ENCODE results near the gene DCDC2C. TPM values are rescaled to one million over a fixed set of nuclear protein-coding genes. Genes with fewer than 3 reads are reported as not detected.

Gene DCDC2C
- polyA plus RNA-seq, 12 donors, result 0.17 to 7.3 (median 0.34) TPM; not detected in 5

DNA sequence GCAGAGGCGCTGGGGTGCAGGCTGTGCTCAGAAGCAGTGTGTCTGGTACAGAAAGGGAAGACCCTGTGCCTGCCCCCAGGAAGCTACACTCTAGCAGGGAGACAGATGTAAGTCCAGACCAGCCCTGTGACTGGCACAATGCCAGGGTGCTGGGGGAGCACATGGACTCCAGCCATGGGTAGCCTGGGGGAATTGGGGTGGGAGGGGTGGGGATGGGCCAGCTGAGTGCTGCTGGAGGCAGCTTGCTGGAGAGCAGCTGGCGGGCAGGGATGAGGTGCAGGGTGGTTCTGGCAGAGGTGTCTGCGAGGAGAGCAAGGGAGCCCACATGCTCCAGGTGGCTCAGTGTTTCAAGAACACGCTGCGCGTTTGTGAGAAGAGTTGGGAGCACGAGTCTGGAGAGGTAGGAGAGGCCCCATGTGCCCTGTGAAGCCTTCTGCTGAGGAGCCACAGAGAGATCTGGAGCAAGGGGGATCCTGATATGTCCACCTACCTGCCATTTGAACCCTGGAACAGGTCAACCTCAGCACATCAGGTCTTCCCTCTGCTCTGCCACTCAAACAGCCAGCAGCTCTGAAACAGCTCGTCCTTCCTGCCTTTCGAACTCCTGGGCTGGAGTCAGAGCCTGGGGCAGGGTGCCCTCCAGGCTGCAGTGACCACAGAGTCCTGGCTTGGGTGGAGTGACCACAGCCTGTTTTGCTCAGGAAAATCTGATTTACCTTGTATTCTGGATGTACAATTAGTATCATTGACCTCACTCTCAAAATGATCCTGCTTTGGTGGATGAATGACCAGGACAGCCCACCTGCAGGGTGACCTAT is 30.3 kb upstream of the DCDC2C start:
- DNase-seq, result no peak

DNA sequence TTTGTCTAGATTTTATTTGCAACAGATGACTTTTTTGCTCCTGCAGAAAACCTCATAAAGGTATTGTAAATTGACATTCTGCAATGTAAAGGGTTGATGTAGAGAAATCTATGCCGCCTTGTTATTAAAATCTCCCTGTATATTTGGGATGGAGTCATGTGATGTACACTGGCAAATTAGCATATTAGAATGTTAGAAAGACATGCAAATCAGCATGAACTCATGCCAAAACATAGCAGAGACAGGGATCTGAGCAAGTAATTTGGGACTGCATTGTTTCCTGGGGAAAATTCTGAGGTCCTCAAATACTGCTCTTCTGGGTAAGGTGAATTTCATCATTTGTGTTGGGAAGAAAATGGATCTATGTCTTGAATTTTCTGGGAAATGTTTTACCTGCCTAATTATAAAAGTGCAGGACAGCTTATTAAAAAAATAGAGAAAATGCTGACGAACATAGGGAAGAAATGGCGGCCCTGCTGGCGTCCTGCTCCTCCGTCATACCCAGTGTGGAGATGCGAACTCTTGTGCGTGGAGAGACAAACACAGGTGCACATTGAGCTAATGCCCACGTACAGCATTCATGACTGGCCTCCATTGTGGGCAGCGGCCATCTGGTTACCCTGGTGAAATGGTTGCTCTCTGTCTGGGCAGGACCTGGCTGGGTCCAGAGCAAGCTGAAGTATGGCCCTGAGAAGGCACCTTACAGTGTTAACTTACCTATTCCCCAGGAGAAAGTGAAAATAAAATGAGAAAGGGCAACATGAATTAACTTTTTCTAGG is 29.1 kb upstream of the DCDC2C start:
- DNase-seq, result no peak

DNA sequence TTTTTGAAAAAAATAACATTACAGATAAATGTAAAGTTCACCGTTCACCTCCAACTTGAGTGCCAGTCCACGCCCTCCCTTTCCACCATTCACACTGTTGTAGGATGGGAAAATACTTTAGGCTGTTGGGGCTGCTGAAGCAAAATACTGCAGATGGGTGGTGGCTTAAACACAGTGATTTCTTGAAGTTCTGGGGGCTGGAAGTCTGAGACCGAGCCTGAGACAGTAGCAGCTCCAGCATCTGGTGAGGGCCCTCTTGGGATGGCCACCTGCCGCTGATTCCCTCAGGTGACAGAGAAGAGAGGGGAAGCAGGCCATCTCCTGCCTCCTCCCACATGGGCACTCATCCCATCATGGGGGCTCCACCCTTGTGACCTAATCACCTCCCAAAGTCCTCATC is 27.7 kb upstream of the DCDC2C start:
- DNase-seq, result no peak

DNA sequence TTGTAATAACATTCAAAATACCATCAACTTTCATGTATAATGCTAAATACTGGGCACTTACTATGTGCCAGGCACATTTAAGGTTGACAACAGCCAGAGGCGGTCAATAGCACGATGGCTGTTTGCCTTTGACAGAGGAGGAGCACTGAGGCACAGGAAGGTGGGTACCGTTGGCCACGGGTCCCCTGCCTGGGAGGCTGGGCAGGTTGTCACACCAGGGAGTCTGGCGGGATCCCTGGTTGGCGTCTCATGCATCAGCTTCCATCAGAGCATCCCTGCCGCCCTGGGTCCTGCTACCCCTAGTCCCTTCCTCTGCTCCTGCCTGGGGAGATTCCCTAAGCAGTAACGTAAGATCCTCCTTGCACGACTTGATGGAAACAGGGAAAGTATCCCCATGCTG is 25.9 kb upstream of the DCDC2C start:
- DNase-seq, result no peak

DNA sequence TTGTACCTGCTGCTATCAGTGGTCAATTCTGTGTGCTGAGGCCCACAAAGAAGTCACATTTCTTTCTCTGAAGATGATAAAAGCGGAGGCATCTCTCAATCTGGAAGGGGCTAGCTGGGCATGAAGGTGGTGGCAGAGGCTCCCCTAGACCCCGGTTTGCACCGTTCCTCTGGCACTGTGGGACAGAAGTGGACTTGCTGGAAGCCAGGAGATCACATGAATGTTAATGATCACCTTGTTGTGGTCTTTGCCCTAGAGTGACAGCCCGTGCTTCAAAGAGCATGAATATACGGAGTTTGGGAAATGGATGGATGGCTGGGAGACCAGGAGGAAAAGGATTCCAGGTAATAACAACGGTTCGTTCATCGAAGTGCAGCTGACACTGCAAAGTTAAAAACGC is 25.2 kb upstream of the DCDC2C start:
- DNase-seq, result no peak

DNA sequence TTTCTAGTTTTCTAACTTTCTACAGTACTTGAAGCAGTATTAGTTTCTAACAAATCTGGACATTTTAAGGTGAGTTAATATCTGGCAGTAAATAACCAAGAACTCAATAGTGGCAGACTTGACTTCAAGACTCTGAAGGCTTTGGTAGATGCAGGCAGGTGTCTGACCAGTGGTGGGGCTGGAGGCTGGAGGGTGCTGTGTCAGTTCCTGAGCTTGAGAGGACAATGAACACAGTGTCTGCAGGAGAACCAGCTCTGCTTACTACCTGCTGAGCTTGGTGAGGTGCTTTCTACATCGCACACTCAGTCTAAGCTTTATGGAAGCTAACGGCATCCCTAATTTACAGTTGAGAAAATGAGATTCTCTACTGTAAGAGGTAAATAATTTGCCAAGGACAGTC is 24.2 kb upstream of the DCDC2C start:
- no peak for DNase-seq

DNA sequence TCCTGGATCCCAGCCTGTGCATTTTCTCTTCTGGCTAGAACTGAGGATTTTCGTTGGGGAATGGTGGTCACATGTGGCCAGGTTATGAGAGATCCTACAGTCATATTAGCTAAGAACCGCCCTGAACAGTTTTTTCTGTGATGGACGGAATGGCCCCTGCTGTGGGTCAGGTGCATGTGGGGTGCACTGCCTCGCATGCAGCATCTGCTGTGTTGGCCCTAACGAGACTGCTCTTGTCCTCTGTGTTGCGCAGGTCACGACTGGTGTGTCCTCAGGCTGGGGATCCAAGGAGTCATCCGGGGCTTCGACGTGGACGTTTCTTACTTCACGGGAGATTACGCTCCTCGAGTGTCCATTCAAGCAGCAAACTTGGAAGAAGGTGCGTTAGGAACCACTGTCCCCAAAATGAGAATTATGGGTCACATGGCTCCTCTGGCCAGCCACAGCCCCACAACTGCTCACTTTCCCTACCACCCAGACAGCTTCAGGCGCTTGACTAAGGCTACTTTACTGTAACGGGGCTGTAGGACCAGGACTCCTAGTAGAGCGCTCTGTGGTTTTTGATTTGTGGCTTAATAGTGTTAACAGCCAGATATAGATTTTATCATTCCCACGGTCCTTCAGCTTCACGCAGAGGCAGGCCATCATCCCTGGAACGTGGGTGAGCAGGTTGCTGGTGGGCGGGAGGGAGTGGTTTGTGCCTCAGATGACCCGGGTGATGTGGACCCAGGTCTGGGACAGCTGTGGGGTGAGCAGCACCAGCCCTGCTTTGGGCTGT is 23.6 kb upstream of the DCDC2C start:
- DNase-seq, result no peak

DNA sequence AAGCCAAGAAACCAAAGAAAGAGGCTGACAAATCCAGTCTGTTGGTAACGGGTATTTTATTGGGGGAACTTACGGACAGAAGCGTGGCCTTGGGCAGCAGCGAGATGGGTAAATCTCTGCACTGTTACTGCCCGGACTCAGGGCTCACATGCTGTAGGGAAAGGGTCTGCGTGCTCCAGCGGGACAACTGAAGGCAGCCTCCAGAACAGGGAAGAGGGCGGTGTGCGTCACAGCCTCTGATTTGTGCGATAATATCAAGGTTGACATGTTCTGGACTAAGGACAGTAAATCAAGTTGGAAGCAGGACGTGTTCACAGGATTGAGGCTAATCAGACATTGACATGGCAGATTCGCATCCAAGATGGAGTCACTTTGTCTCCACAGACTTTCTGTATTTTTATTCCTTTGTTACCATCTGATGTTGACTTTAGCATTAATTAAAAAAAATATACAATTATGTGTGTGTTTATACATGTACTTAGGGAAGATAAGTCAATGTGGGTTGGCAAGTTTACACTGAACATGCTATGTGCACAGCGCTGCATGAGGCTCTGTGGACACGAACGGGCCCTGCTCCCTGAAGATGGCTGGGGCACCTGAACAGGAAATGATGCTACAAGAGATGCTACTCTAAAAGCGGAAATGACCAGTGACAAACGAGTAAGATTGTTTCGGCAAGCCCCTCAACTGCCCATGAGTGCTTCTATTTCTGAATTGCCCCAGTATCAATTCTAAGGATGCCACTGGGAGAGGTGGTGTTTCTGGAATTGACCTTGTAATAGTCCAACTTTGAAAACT is 22.6 kb upstream of the DCDC2C start:
- no peak for DNase-seq

DNA sequence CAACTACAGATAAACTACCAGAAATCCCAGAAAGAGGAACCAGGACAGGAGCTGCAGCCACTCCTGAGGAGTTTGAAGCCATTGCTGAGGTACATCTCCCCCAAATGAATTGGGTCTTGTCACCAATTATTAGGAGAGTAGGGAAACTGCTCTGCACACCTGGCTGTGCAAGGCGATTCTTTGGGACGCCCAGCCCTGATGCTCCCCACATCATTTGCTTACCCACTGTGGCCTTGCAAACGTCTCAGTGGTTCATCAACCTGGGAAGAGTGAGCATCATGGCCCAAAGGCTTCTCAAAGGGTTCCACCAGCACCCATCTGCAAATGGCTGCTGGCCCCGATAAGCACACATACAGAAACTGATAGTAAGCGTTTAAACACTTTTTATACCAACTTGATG is 21.8 kb upstream of the DCDC2C start:
- DNase-seq, result no peak

DNA sequence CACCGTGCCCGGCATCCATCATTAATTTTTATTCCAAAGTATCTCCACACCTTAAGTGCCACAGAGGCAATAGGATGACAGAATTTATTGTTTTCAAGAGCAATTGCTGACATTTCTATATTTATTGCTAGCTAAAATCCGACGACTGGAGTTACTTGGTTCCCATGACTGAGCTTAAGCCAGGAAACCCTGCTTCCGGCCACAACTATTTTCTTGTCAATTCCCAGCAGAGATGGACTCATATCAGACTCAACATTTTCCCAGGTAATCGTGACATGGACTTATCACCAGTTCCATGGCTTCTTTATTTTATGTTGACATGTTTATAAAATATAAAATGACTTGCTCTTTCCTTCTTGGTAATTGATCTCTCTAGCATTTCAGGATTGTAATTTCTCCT is 20.6 kb upstream of the DCDC2C start:
- DNase-seq, result no peak

DNA sequence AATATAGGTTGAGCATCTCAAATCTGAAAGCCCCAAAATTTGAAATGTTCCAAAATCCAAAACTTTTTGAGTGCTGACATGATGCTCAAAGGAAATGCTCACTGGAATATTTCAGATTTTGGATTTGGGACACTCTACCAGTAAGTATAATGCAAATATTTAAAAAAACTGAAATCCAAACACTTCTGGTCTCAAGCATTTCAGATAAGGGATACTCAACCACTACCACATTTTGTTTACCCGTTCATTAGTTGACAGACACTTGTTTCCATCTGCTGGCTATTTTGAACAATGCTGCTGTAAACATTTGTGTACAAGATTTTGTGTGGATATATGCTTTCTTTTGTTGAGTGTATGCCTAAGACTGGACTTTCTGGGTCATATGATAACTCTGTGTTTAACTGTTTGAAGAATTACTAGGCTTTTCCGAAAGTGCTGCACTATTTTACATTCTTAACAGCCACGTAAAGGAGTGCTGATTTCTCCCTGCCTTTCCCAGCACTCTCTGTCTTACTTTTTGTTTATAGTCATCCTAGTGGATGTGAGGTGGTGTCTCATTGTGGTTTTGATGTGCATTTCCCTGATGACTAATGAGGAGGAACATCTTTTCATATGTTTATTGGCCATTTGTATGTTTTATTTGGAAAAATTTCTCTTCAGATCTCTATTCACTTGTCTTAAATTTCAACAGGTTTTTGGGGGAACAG is 19.5 kb upstream of the DCDC2C start:
- no peak for DNase-seq

DNA sequence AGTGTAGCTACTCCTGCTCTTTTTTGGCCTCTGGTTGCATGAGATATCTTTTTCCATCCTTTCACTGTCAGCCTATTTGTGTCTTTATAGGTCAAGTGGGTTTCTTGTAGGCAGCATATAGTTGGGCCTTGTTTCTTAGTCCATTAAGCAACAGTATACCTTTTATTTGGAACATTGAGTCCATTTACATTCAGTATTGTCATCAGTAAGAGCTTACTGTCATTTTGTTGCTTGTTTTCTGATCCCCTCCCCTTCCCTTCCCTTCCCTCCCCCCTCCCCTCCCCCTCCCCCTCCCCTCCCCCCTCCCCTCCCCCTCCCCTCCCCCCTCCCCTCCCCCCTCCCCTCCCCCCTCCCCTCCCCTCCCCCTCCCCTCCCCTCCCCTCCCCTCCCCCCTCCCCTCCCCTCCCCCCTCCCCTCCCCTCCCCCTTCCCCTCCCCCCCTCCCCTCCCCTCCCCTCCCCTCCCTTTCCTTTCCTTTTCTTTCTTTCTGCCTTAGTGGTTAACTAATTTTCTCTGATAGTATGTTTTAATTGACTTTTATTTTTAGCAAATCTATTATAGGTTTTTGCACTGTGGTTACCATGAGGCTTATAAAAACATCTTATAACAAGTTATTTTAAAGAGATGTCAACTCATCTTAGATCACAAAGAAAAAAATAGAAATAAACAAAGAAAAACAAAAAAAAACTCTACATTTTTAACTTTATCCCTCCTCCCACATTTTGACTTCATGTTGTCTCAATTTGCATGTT is 13.2 kb upstream of the DCDC2C start:
- DNase-seq, result no peak

DNA sequence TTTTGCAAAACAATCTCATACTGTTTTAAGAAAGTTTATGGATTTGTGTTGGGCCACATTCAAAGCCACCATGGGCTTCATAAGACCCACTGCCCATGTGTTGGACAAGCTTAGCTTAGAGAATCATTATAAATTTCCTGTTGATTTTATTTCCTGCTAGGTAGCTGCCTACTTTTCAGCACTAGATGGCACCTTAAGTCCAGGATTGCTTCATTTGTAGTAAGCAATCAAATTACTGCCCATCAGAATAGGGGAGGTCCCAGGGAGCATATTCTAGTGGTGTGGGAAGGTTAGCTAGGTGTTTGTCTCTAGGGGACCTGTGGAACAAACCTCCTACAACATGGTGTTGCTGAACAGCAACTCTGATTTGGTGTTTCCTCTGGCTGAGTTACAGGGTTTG is 11.0 kb upstream of the DCDC2C start:
- no peak for DNase-seq

DNA sequence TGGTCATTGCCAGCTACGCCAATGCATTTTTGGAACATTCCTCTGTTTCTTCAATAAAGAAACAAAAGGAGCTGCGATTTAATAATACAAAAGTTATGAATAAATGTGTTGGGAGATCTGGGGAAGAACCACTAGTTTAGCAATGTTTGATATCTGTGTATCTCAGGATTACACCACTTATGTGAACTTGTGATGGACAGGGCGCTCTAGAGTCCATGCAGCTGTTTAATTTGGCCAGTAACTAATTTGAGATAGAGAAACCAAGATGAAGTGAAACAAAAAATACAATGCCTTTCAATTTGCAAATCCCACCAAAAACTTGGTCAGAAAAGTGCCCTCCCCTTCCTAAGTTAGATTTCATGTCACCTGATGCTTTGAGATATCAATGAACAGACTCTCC is 6.8 kb upstream of the DCDC2C start:
- DNase-seq, result no peak

DNA sequence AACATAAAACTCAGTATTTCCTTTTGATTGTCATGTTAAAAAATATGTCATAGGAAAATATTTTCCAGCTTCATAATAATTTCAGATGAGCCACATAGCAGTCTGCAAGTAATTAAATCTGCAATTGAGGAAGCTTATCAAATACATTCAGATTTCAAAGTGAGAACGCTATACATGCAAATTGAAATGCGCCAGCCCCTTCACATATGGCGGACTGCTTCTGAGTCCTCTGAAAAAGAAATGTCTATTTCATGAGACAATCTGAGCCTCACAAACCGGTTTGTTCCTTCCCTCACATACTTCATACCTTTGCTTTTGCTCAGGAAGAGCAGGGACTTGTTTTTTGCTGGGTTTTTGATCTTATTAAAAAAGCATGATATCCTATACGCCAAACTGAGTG is 2.3 kb upstream of the DCDC2C start:
- DNase-seq, result no peak

DNA sequence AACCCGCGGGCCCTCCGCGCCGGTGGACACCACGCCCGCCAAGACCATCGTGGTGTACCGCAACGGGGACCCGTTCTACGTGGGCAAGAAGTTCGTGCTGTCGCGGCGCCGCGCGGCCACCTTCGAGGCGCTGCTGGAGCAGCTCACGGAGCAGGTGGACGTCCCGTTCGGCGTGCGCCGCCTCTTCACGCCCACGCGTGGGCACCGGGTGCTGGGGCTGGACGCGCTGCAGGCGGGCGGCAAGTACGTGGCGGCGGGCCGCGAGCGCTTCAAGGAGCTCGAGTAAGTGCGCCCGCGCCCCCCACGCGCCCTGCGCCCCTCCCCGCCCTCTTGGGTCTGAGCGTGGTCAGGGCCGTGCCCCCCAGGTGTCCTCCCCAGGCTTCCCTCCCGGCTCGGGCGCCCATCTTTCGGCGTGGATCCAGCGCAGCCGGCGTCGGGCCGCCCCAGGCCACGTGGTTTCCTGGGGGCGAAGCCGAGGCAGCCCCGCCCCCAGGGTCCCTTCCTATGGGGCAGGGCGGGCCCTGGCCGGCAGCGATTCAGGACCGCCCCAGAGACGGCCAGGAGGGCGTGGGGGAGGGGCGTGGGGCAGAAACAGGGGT is 481 bp downstream of the DCDC2C start:
- DNase-seq, result no peak

DNA sequence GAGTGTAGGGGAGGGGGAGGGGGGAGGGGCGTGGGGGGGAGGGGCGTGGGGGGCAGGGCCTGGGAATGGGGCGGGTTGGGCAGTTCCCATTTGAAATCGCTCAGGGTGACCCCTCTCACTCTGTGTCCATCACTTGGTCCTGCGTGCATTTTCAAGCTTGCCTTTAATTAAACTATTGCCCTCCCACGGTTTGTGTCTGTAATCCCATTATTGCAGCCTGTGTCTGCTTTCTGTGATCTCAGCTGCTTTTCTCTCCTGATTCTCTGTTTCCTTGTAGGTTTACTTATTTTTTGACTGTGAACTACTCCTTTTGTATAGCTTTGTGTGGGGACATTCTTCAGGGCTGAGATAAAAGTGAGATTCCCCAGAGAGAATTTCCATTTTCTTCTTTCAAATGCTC is 1.3 kb downstream of the DCDC2C start:
- DNase-seq, result no peak

DNA sequence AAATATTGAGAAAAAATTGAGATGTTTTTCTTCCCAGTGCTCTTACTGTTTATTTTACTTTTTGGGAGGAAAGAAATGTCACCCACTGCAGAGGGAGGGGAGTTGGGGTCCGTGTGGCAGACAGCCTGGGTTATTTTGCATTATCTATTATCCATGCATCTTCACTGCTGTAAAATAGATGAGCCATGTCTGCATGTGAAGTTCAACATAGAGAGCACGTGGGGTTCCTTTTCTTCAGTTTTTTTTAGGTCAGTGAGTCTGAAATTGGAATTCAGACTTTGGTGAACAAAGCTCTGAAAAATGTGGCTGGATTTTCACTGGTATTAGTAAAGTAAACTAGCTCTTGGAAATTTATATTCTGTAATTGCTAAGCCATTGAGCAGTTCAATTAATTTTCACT is 2.4 kb downstream of the DCDC2C start:
- no peak for DNase-seq

DNA sequence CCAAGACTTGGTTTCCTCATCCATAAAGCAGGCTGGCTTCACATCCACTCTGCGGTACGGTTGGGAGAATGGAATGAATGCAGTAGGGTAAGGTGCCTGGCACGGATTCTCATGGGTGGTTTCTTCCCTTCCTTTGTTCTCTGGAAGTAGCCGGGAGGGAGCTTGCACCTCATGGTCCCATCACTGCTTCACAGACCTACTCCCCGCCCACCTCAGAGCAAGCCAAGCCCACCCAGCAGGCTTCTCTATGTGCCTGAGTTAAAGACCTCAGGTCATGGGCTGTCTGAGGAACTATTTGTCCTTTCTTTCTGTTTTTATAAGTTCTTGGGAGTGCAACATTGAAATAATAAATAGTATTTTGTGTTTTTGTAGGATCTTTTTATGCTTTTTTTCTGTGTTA is 3.5 kb downstream of the DCDC2C start:
- DNase-seq, result no peak

DNA sequence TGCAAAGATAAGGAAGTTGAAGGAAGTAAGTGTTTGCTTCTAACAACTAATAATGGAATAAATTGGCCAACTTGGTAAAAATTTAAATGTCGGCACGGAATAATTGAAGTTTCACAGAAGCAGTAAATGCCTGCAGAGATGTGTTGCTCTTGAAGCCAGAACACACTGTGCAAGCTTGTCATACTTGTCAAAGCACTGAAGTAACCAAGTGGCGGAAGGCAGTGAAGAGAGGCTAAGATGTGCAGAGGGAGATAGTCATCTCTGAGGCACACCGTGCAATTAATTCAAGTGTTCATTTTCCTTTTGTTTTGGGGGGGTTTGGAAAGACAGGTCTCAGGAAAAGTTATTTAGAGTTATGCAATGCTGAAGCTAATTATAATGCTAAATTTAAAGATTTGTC is 5.2 kb downstream of the DCDC2C start:
- no peak for DNase-seq
